Calu3 (cell line): ENCODE results near the gene ZG16B. TPM values are rescaled to one million over a fixed set of nuclear protein-coding genes. Genes with fewer than 3 reads are reported as not detected.

Experiments used
- BruUV-seq: library from RNA; stranded (reverse); fragments of 400-500 nt; replicated peaks from 2 replicates; lab custom pipeline; 2021; lab: Mats Ljungman, UMichigan
- CTCF ChIA-PET: fragments of 300-600 bp; sonication (Branson Sonifier 250); formaldehyde crosslinking; loops from one replicate; lab custom pipeline; 2022; ENCODE audit warnings: antibody characterized with exemption; lab: Charles Lee
- DNase-seq: peaks from one replicate; pipeline ENCODE4 v3.0.0; 2022
- H3K27ac Mint-ChIP-seq: one replicate; pipeline ENCODE4 v1.8.0; 2022; ENCODE audit warnings: mixed read lengths; ENCODE audit not compliant: unreplicated experiment
- H3K27me3 Mint-ChIP-seq: one replicate; pipeline ENCODE4 v1.8.0; 2022; ENCODE audit warnings: mixed read lengths; ENCODE audit not compliant: unreplicated experiment
- H3K36me3 Mint-ChIP-seq: one replicate; pipeline ENCODE4 v1.8.0; 2022; ENCODE audit warnings: mild to moderate bottlenecking, moderate library complexity, mixed read lengths; ENCODE audit not compliant: insufficient read depth, unreplicated experiment
- H3K4me1 Mint-ChIP-seq: one replicate; pipeline ENCODE4 v1.8.0; 2022; ENCODE audit warnings: mild to moderate bottlenecking, low read depth, mixed read lengths; ENCODE audit not compliant: unreplicated experiment
- H3K4me3 Mint-ChIP-seq: one replicate; pipeline ENCODE4 v1.8.0; 2022; ENCODE audit warnings: mild to moderate bottlenecking, low read depth, moderate library complexity, mixed read lengths; ENCODE audit not compliant: unreplicated experiment
- H3K9me3 Mint-ChIP-seq: one replicate; pipeline ENCODE4 v1.8.0; 2022; ENCODE audit warnings: low read depth, mixed read lengths; ENCODE audit not compliant: unreplicated experiment
- intact Hi-C: fragments of 100-400 bp; cut with micrococcal nuclease; formaldehyde crosslinking; loops from one replicate; pipeline ENCODE4 v1.10.0; 2022; ENCODE audit not compliant: unreplicated experiment
- total RNA-seq: library from RNA; stranded (reverse); gene quantifications from 2 replicates; pipeline ENCODE4 v1.2.3, GENCODE V29; 2022
- TF ChIP-seq, protein P1 (sequence below): fragments of 200-600 bp; IDR thresholded peaks from one replicate; pipeline ENCODE4 v1.8.0; 2022; ENCODE audit warnings: antibody characterized with exemption; ENCODE audit not compliant: unreplicated experiment

ZG16B gene
- total RNA-seq, 1 experiment from 2014 or later: 10.3 TPM

DNA sequence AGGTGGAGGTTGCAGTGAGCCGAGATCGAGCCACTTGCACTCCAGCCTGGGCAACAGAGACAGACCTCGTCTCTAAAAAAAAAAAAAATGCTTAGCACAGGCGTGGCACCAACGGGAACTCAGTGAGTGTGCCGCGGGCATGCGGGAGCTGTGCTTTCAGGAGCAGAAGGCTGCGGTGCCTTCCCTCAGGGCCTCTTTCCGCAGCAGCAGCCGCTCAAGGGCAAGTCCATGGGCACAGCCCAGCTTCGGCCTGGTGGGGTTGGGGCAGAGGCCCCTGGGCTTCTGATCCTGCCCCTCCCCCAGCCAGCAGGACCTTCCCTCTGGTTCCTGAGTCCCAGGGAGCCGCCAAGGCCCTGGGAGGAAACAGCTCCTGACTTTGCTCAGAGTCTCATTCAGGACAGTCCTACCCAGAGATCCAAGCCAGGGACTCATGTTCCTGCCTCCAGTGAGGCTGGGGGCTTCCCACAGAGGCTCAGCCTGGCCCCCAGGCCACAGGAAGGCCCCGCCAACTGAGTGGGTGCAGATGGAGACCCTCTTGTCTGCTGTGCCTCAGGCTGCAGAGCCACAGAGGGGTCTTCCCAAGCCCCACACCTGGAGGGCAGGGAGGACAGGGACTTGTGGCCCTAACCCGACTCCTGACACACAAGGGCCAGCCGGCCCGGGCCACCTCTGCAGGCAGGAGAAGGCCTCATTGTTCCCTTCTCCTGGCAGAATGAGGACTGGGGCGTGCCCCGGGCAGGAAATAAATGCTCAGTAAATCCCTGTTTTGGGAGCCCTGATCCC is 3.3 kb upstream of the ZG16B start:
- no peak for DNase-seq
- Mint-ChIP-seq H3K27ac (no peak overlapping the region), H3K4me1 (peaks cover under 1% of the 10 kb centered on the region), H3K27me3 (no peaks in the 10 kb centered on the region), H3K9me3 (no peaks in the 10 kb centered on the region), H3K4me3 (no peak overlapping the region), H3K36me3 (no peaks in the 10 kb centered on the region)
- BruUV-seq: no TSS peak
- TF ChIP-seq, protein P1, sequence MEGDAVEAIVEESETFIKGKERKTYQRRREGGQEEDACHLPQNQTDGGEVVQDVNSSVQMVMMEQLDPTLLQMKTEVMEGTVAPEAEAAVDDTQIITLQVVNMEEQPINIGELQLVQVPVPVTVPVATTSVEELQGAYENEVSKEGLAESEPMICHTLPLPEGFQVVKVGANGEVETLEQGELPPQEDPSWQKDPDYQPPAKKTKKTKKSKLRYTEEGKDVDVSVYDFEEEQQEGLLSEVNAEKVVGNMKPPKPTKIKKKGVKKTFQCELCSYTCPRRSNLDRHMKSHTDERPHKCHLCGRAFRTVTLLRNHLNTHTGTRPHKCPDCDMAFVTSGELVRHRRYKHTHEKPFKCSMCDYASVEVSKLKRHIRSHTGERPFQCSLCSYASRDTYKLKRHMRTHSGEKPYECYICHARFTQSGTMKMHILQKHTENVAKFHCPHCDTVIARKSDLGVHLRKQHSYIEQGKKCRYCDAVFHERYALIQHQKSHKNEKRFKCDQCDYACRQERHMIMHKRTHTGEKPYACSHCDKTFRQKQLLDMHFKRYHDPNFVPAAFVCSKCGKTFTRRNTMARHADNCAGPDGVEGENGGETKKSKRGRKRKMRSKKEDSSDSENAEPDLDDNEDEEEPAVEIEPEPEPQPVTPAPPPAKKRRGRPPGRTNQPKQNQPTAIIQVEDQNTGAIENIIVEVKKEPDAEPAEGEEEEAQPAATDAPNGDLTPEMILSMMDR: no peak
- intact Hi-C loops: no loop called here
- CTCF ChIA-PET: no interaction called here

DNA sequence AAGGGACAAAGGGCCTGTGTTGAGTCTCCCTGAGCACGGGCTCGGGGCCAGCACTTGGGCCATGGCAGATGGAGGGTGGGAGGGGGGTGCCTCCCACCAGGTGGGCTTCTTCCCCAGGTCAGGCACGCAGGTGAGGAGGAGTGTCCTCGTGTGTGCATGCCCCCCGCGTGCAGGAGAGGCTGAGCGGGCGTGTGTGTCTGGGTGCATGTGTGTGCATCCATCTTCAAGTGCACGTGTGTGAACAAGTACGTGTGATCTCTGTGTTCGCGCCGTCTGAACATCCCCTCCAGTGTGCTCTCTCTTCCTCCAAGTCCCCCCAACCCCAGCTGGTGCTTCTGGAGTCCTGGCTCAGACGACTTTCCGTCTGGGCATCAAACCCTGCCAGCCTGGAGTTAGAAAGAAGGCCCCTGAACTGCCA is 2.7 kb upstream of the ZG16B start:
- no TSS peak for BruUV-seq
- H3K4me3 Mint-ChIP-seq: no peak overlapping the region
- no peaks in the 10 kb centered on the region for H3K4me1 Mint-ChIP-seq
- no peaks in the 10 kb centered on the region for H3K36me3 Mint-ChIP-seq
- DNase-seq: no peak
- TF ChIP-seq, protein P1: no peak
- H3K9me3 Mint-ChIP-seq: no peaks in the 10 kb centered on the region
- CTCF ChIA-PET: no interaction called here
- H3K27me3 Mint-ChIP-seq: no peaks in the 10 kb centered on the region
- no peak overlapping the region for H3K27ac Mint-ChIP-seq
- intact Hi-C loops: no loop called here

DNA sequence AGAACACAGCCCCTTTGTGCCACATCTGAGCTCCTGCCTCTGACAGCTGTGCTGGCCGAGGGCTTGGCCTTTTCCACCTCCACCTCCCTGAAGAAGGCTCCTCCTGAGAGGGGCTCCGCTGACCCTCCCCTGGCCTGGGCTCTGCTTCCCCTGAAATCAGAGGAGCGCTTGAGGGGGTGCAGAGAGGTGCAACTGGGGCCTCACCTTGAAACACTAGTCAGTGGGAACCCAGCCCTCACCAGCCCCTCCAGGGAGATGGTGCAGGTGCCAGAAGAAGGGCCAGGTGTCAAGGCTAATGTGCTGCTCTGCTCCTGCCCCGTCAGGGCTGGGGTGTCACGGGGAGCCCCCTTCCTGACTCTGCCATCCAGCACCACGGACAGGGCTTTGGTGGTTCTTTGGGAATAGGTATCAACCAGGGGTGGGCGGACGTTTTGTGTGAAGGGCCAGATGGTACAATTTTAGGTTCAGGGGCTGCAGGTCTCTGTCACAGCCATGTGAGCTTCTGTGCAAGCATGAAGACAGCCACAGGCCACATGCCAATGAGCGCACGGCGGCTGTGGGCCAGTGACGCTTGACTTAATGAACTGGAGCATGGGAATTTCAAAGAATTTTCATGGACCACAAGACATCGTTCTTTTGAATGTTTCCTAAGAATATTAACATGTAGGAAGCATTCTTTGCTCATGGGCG is 2.1 kb upstream of the ZG16B start:
- no TSS peak for BruUV-seq
- Mint-ChIP-seq H3K4me1 (no peaks in the 10 kb centered on the region), H3K27me3 (no peaks in the 10 kb centered on the region), H3K36me3 (no peaks in the 10 kb centered on the region), H3K4me3 (no peak overlapping the region), H3K27ac (no peak overlapping the region), H3K9me3 (no peaks in the 10 kb centered on the region)
- CTCF ChIA-PET: no interaction called here
- DNase-seq: no peak
- TF ChIP-seq, protein P1: no peak
- intact Hi-C loops: no loop called here

DNA sequence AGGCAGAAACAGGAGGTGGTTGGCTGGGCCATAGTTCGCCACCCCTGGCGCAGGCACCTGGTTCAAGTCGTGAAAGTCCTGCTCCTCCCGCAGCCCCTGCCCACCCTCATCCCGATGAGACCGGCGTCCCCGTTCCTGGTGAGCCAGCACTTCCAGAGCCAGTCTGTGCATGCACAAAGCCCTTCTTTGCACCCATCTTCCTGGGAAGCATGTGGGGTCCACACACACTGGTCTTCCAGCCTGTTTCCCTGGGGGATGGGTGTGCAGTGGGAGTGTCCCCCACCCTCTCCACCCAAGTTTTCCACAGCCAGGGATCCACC is 1.6 kb upstream of the ZG16B start:
- Mint-ChIP-seq H3K9me3 (no peaks in the 10 kb centered on the region), H3K36me3 (no peaks in the 10 kb centered on the region), H3K4me3 (no peak overlapping the region), H3K27me3 (no peaks in the 10 kb centered on the region), H3K27ac (no peak overlapping the region), H3K4me1 (no peaks in the 10 kb centered on the region)
- CTCF ChIA-PET: no interaction called here
- intact Hi-C loops: no loop called here
- no TSS peak for BruUV-seq
- TF ChIP-seq, protein P1: no peak
- DNase-seq: no peak
